Pons (tissue), 1 donor: ENCODE measurements around the gene RBMX2.
"Not testable (repeated sequence)": the region's sequence is repeated elsewhere in the genome, so short reads cannot be mapped to it uniquely, and the experiment has no call there.

Experiments
- DNase-seq: peaks from one replicate; pipeline ENCODE4 v3.0.0-alpha.2; 2016; ENCODE audit warnings: low spot score

Gene RBMX2

GRCh38 chrX:130401415-130402207 lies at the start of gene RBMX2:
Gene RBMX2 (plus strand): TSS chrX:130401987. CDS start chrX:130402033, 46 bp downstream.
- peak; percentile 59 for DNase-seq

GRCh38 chrX:130352050-130352449 lies 49.7 kb upstream of the RBMX2 start:
- DNase-seq = not testable (repeated sequence)

GRCh38 chrX:130376077-130376476 lies 25.7 kb upstream of the RBMX2 start:
- DNase-seq = no peak

GRCh38 chrX:130378024-130378669 lies 23.6 kb upstream of the RBMX2 start:
- peak; percentile 60 for DNase-seq

- DNase-seq = no peak
These were observed 16.3 kb upstream of the RBMX2 start, which contains the start of gene GPR119 for GRCh38 chrX:130385520-130385919. Gene GPR119 (minus strand): TSS chrX:130385674. CDS start chrX:130385447, 227 bp downstream.

- no peak for DNase-seq
These were observed 15.4 kb upstream of the RBMX2 start for GRCh38 chrX:130386408-130386808.

GRCh38 chrX:130393451-130394074 lies 8.2 kb upstream of the RBMX2 start:
- peak; percentile 81 for DNase-seq

- no peak for DNase-seq
These were observed 6.4 kb upstream of the RBMX2 start for GRCh38 chrX:130395341-130395740.

GRCh38 chrX:130402208-130402684 lies 459 bp downstream of the RBMX2 start:
- DNase-seq = no peak

GRCh38 chrX:130413415-130413814 lies 11.6 kb downstream of the RBMX2 start:
- DNase-seq = no peak

GRCh38 chrX:130414800-130415199 lies 13.0 kb downstream of the RBMX2 start:
- DNase-seq = no peak

- DNase-seq = no peak
These were observed 13.4 kb downstream of the RBMX2 start for GRCh38 chrX:130415201-130415600.

GRCh38 chrX:130416785-130417184 lies 15.0 kb downstream of the RBMX2 start:
- no peak for DNase-seq

- DNase-seq = no peak
These were observed 16.3 kb downstream of the RBMX2 start for GRCh38 chrX:130418066-130418465.

- DNase-seq = no peak
These were observed 17.0 kb downstream of the RBMX2 start for GRCh38 chrX:130418740-130419139.

- no peak for DNase-seq
These were observed 17.5 kb downstream of the RBMX2 start for GRCh38 chrX:130419263-130419662.

GRCh38 chrX:130426531-130426930 lies 24.7 kb downstream of the RBMX2 start:
- DNase-seq = no peak

- DNase-seq = not testable (repeated sequence)
These were observed 27.4 kb downstream of the RBMX2 start for GRCh38 chrX:130429236-130429635.

GRCh38 chrX:130435937-130436336 lies 34.1 kb downstream of the RBMX2 start:
- no peak for DNase-seq

- not testable (repeated sequence) for DNase-seq
These were observed 36.2 kb downstream of the RBMX2 start for GRCh38 chrX:130437996-130438395.

GRCh38 chrX:130443875-130444274 lies 42.1 kb downstream of the RBMX2 start:
- DNase-seq = no peak

- no peak for DNase-seq
These were observed 43.0 kb downstream of the RBMX2 start for GRCh38 chrX:130444641-130445336.
